Measurements from ENCODE around the gene TCTN1. TPM values are rescaled to one million over a fixed set of nuclear protein-coding genes. Genes with fewer than 3 reads are reported as not detected.

Gene TCTN1
- total and polyA plus RNA-seq, 3 donors from 2014 or later, result 75.3 to 109 (median 106) TPM

DNA sequence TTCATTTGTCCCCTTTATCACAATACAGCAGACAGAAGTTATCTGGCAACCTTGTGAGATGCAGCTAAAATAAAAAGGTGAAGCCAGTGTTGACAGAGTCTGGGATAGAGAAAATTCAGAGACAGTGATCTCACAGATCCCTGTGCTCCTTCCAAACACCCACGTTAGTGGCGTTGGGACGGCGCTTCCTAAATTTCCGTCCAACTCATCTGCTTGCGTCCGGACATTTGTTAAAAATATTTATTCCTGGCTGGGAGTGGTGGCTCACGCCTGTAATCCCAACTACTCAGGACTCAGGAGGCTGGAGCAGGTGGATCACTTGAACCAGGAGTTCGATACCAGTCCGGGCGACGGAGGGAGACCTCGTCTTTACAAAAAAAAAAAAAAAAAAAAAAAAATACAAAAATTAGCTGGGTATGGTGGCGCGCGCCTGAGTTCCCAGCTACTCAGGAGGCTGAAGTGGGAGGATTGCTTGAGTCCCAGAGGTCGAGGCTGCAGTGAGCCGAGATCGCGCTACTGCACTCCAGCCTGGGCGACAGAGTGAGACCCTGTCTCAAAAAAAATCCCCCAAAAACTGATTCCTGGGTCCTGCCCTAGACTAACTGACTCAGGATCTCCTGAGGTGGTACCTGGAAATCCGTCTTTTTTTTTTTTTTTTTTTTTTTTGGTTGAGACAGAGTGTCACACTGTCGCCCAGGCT, 708 bp upstream of the TCTN1 start:
- DNase-seq, result no peak
- Histone ChIP-seq H3K27me3 (no peaks in the 10 kb centered on the region), H3K27ac (peak overlapping the region; percentile 32 to 70), H3K4me3 (peak overlapping the region; percentile 69 to 70), H3K9me3 (no peaks in the 10 kb centered on the region), H3K36me3 (ENCODE audit: low read depth, missing control alignments) (no peaks in the 10 kb centered on the region), H3K4me1 (peaks cover 7% of the 10 kb centered on the region)
- 41 to 53% methylated on average over 21 to 23 of the region's 23 CpGs for WGBS, 2 donors
- intact Hi-C loops (cut with DNase I; ENCODE audit: low total_unique reads), result loop anchor here (10.0 kb wide), 1 partner anchor 82 kb away; no protein-coding TSS in a partner anchor
- no peak for TF ChIP-seq POLR2A (IDR thresholded peaks at IDR 0.05)
- TF ChIP-seq, protein P1, sequence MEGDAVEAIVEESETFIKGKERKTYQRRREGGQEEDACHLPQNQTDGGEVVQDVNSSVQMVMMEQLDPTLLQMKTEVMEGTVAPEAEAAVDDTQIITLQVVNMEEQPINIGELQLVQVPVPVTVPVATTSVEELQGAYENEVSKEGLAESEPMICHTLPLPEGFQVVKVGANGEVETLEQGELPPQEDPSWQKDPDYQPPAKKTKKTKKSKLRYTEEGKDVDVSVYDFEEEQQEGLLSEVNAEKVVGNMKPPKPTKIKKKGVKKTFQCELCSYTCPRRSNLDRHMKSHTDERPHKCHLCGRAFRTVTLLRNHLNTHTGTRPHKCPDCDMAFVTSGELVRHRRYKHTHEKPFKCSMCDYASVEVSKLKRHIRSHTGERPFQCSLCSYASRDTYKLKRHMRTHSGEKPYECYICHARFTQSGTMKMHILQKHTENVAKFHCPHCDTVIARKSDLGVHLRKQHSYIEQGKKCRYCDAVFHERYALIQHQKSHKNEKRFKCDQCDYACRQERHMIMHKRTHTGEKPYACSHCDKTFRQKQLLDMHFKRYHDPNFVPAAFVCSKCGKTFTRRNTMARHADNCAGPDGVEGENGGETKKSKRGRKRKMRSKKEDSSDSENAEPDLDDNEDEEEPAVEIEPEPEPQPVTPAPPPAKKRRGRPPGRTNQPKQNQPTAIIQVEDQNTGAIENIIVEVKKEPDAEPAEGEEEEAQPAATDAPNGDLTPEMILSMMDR (IDR thresholded peaks at IDR 0.05), result no peak

DNA sequence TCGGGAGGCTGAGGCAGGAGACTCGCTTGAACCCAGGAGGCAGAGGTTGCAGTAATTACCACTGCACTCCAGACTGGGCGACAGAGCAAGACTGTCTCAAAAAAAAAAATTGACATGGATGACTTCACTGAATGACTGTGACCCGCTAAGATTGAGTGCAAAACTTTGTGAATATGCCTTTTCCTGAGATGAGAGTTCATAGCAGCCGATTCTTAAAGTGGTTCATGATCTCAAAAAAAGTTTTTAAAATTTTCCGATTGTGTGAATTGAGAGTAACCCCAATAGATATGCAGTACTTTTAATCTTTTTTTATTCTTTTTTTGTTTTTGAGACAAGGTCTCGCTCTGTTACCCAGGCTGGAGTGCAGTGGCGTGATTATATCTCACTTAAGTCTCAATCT, 1.2 kb downstream of the TCTN1 start:
- Histone ChIP-seq H3K4me1 (peaks cover 7% of the 10 kb centered on the region), H3K27ac (no peak overlapping the region), H3K4me3 (peak overlapping the region in 1 of 2 donors; percentile 69), H3K27me3 (no peaks in the 10 kb centered on the region), H3K36me3 (ENCODE audit: low read depth, missing control alignments) (no peaks in the 10 kb centered on the region), H3K9me3 (no peaks in the 10 kb centered on the region)
- no peak for TF ChIP-seq POLR2A (IDR thresholded peaks at IDR 0.05)
- TF ChIP-seq, protein P1 (IDR thresholded peaks at IDR 0.05), result no peak
- WGBS, 2 donors, result 77% methylated on average over 8 of the region's 8 CpGs
- no peak for DNase-seq
- intact Hi-C loops (cut with DNase I; ENCODE audit: low total_unique reads), result loop anchor here (10.0 kb wide), 1 partner anchor 80 kb away; no protein-coding TSS in a partner anchor

DNA sequence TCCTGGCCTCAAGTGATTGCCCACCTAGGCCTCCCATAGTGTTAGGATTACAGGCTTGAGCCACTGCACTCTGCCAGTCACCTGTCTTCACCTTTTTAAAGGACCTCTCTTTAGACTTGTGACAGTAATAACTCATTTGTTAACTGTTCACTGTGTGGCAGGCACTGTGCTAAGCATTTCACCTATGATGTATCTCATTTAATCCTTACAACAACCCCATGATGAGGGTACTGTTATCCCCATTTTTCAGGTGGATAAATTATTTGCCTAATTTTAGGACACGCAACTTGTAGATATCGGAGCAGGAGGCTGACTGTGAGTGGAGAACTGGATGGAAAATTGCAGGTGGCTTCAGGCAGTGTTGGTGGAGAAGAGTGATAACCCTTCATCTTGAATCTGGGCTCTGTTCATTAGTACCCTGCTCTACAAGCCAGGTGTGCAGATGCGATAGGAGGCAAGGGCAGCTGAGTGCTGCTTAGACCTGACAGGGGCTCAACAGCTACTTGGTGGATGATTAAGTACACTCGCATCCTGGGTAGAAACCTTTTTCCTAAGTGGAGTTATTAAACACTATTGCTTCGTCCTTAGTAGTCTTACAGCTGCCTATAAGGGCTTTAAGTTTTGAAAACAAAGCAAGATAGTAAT, 2.7 kb downstream of the TCTN1 start:
- Histone ChIP-seq H3K36me3 (ENCODE audit: low read depth, missing control alignments) (no peaks in the 10 kb centered on the region), H3K4me3 (no peak overlapping the region), H3K9me3 (no peaks in the 10 kb centered on the region), H3K27me3 (no peaks in the 10 kb centered on the region), H3K4me1 (peaks cover 7% of the 10 kb centered on the region), H3K27ac (no peak overlapping the region)
- no peak for DNase-seq
- intact Hi-C loops (cut with DNase I; ENCODE audit: low total_unique reads), result loop anchor here (10.0 kb wide), 1 partner anchor 78 kb away; no protein-coding TSS in a partner anchor
- TF ChIP-seq, protein P1 (IDR thresholded peaks at IDR 0.05), result no peak
- TF ChIP-seq POLR2A (IDR thresholded peaks at IDR 0.05), result no peak
- 93 to 99% methylated on average over 5 of the region's 5 CpGs for WGBS, 2 donors

DNA sequence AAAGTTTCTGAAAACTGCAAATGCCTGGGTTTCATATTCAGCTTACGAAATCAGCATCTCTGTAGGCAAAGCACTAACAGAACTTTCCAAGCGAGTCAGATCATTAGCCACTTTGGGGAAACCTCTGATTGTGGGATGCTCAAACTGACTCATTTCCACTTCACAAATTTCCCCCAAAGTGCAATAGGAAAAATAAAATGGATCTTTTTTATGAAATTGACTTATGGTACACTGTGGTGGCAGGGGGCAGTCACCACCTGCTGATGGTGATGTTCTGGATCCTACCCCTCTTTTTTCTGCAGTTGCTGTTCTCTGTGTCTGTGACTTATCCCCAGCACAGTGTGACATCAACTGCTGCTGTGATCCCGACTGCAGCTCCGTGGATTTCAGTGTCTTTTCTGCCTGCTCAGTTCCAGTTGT, 5.6 kb downstream of the TCTN1 start:
- no peak overlapping the region for H3K4me3 ChIP-seq
- intact Hi-C loops (cut with DNase I; ENCODE audit: low total_unique reads), result loop anchor here (10.0 kb wide), 1 partner anchor 75 kb away; no protein-coding TSS in a partner anchor
- DNase-seq, result no peak
- no peak overlapping the region for H3K27ac ChIP-seq
- H3K9me3 ChIP-seq, result no peaks in the 10 kb centered on the region
- no peaks in the 10 kb centered on the region for H3K27me3 ChIP-seq
- 84 to 98% methylated on average over 4 of the region's 4 CpGs for WGBS, 2 donors
- TF ChIP-seq, protein P1 (IDR thresholded peaks at IDR 0.05), result no peak
- no peak for TF ChIP-seq POLR2A (IDR thresholded peaks at IDR 0.05)
- no peaks in the 10 kb centered on the region for H3K36me3 ChIP-seq (ENCODE audit: low read depth, missing control alignments)
- H3K4me1 ChIP-seq, result peaks cover 5% of the 10 kb centered on the region
